ENCODE data around the gene RTN4.

RTN4 gene

GRCh38 chr2:54924121-54924520, 126.1 kb downstream of the RTN4 start:
- DNase-seq, result no peak
- no peaks in the 10 kb centered on the region for H3K9me3 ChIP-seq
- intact Hi-C loops (cut with DNase I; ENCODE audit: low total_unique reads), result no loop called here
- no peak for TF ChIP-seq CTCF (IDR thresholded peaks at IDR 0.05)
- H3K4me1 ChIP-seq, result no peaks in the 10 kb centered on the region
- H3K27me3 ChIP-seq, result no peaks in the 10 kb centered on the region
- no peak overlapping the region for H3K4me3 ChIP-seq
- H3K27ac ChIP-seq, result no peak overlapping the region
- H3K36me3 ChIP-seq, result no peaks in the 10 kb centered on the region

All from tibial artery (tissue), 4 donors.